GM21717 (cell line): ENCODE measurements around the gene PCDHGA1.

Experiments
- ATAC-seq: cut with Tn5 transposase; IDR thresholded peaks from one replicate; pipeline ENCODE4 v1.9.1; 2021; ENCODE audit warnings: mild to moderate bottlenecking, moderate library complexity; ENCODE audit not compliant: unreplicated experiment

Gene PCDHGA1

GRCh38 chr5:141490271-141490670 lies 160.0 kb downstream of the PCDHGA1 start:
- no peak for ATAC-seq

- ATAC-seq: no peak
Measured at GRCh38 chr5:141490771-141491170, 160.5 kb downstream of the PCDHGA1 start.

GRCh38 chr5:141491323-141492167 lies 161.2 kb downstream of the PCDHGA1 start:
- peak; percentile 24 for ATAC-seq

GRCh38 chr5:141492168-141492885 lies 162.0 kb downstream of the PCDHGA1 start:
- peak; percentile 58 for ATAC-seq

GRCh38 chr5:141493500-141494422 lies 163.4 kb downstream of the PCDHGA1 start:
- no peak for ATAC-seq

- no peak for ATAC-seq
Measured at GRCh38 chr5:141494761-141495452, 164.6 kb downstream of the PCDHGA1 start.

GRCh38 chr5:141495453-141495811 lies 165.1 kb downstream of the PCDHGA1 start:
- no peak for ATAC-seq

GRCh38 chr5:141496038-141496437 lies 165.7 kb downstream of the PCDHGA1 start:
- ATAC-seq: no peak

- ATAC-seq: no peak
Measured at GRCh38 chr5:141501761-141502160, 171.4 kb downstream of the PCDHGA1 start.

- ATAC-seq: no peak
Measured at GRCh38 chr5:141503681-141504080, 173.4 kb downstream of the PCDHGA1 start.

GRCh38 chr5:141504216-141504615 lies 173.9 kb downstream of the PCDHGA1 start:
- ATAC-seq: no peak

GRCh38 chr5:141506381-141507155 lies 176.3 kb downstream of the PCDHGA1 start:
- ATAC-seq: no peak

- ATAC-seq: peak; percentile 32
Measured at GRCh38 chr5:141507387-141508091, 177.2 kb downstream of the PCDHGA1 start.

- ATAC-seq: no peak
Measured at GRCh38 chr5:141508440-141508797, 178.1 kb downstream of the PCDHGA1 start.

- ATAC-seq: peak; percentile 26
Measured at GRCh38 chr5:141508798-141509611, 178.7 kb downstream of the PCDHGA1 start.

- no peak for ATAC-seq
Measured at GRCh38 chr5:141510160-141510559, 179.8 kb downstream of the PCDHGA1 start.

- no peak for ATAC-seq
Measured at GRCh38 chr5:141510850-141511601, 180.7 kb downstream of the PCDHGA1 start.
